ENCODE measurements around the gene LIPC.

DNA sequence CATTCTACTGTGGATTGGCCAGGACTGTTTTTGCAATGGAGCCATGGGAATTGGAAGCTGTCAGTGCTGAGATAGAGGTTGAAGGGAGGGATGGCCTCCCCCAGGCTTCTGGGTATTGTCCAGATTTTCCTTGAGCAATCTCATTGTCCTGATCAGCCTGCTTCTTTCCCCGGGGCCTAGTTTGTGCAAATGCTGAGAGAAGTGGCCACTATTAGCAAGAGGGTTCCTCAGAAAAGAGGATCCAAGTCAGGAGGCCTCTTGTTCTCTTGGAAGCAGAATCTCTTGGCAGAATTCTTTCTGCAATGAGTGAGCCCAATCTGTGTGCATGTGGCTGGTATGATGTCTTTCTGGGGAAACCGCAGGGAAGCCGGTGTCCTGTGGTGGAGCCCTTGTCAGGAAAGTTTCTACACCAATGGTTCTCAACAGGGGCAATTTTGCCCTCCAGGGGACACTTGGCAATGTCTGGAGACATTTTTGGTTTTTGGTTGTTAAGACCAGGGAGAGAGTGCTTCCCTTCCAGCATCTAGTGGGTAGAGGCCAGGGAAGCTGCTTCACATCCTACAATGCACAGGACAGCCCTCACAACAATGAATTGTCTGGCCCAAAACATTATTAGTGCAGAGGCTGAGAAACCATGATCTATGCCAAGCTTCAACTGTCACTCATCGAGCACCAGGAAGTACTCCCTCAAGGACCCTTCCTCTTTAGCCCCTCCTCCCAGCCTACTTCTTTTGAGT, 2.0 kb downstream of the LIPC start:
- TF ChIP-seq, protein P1, sequence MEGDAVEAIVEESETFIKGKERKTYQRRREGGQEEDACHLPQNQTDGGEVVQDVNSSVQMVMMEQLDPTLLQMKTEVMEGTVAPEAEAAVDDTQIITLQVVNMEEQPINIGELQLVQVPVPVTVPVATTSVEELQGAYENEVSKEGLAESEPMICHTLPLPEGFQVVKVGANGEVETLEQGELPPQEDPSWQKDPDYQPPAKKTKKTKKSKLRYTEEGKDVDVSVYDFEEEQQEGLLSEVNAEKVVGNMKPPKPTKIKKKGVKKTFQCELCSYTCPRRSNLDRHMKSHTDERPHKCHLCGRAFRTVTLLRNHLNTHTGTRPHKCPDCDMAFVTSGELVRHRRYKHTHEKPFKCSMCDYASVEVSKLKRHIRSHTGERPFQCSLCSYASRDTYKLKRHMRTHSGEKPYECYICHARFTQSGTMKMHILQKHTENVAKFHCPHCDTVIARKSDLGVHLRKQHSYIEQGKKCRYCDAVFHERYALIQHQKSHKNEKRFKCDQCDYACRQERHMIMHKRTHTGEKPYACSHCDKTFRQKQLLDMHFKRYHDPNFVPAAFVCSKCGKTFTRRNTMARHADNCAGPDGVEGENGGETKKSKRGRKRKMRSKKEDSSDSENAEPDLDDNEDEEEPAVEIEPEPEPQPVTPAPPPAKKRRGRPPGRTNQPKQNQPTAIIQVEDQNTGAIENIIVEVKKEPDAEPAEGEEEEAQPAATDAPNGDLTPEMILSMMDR (IDR thresholded peaks at IDR 0.05) = no peak
- TF ChIP-seq POLR2A (IDR thresholded peaks at IDR 0.05) = no peak

All from thyroid gland (tissue), 4 donors.